Duodenal mucosa (tissue), 2 donors: ENCODE results near the gene DYSF.

ENCODE experiments used
- H3K27ac ChIP-seq: one replicate; pipeline ENCODE4 v1.7.0; 2013; ENCODE audit warnings: low read depth, low read length
- H3K27me3 ChIP-seq, 2 donors: one replicate each; pipeline ENCODE4 v1.7.0; 2013; ENCODE audit warnings: low read length in 2 of 2, control low read depth in 1 of 2; ENCODE audit not compliant: insufficient read depth in 2 of 2, control insufficient read depth in 1 of 2
- H3K36me3 ChIP-seq, 2 donors: one replicate each; pipeline ENCODE4 v1.7.0; 2013; ENCODE audit warnings: low read length in 2 of 2, control low read depth in 1 of 2; ENCODE audit not compliant: insufficient read depth in 2 of 2, control insufficient read depth in 1 of 2
- H3K4me1 ChIP-seq, 2 donors: one replicate each; pipeline ENCODE4 v1.7.0; 2013; ENCODE audit warnings: low read length in 2 of 2, control low read depth in 1 of 2; ENCODE audit not compliant: insufficient read depth in 2 of 2, control insufficient read depth in 1 of 2
- H3K4me3 ChIP-seq, 2 donors: one replicate each; pipeline ENCODE4 v1.7.0; 2013; ENCODE audit warnings: low read length in 2 of 2, low read depth in 1 of 2
- H3K9ac ChIP-seq, 2 donors: one replicate each; pipeline ENCODE4 v1.7.0; 2013; ENCODE audit warnings: low read length in 2 of 2, low read depth in 1 of 2
- H3K9me3 ChIP-seq, 2 donors: one replicate each; pipeline ENCODE4 v1.7.0; 2013; ENCODE audit warnings: low read length in 2 of 2, control low read depth in 1 of 2; ENCODE audit not compliant: control insufficient read depth in 1 of 2

The DYSF gene

GRCh38 chr2:71719520-71720282, 266.3 kb downstream of the DYSF start:
- Histone ChIP-seq H3K27me3 (no peaks in the 10 kb centered on the region), H3K4me3 (no peak overlapping the region), H3K9me3 (peaks cover 0 to 3% of the 10 kb centered on the region in 2 donors), H3K36me3 (no peaks in the 10 kb centered on the region), H3K4me1 (peaks cover 5 to 7% of the 10 kb centered on the region in 2 donors), H3K9ac (no peak overlapping the region), H3K27ac (no peak overlapping the region)

- H3K27me3 ChIP-seq, result no peaks in the 10 kb centered on the region
- H3K4me3 ChIP-seq, result no peak overlapping the region
- no peaks in the 10 kb centered on the region for H3K36me3 ChIP-seq
- peaks cover 0 to 3% of the 10 kb centered on the region in 2 donors for H3K9me3 ChIP-seq
- H3K9ac ChIP-seq, result no peak overlapping the region
- H3K27ac ChIP-seq, result no peak overlapping the region
- peaks cover 5 to 7% of the 10 kb centered on the region in 2 donors for H3K4me1 ChIP-seq
These were observed 266.9 kb downstream of the DYSF start for GRCh38 chr2:71720283-71720560.

- Histone ChIP-seq H3K9me3 (peaks cover 0 to 3% of the 10 kb centered on the region in 2 donors), H3K36me3 (no peaks in the 10 kb centered on the region), H3K4me3 (no peak overlapping the region), H3K9ac (no peak overlapping the region), H3K4me1 (peaks cover 5 to 7% of the 10 kb centered on the region in 2 donors), H3K27me3 (no peaks in the 10 kb centered on the region), H3K27ac (no peak overlapping the region)
These were observed 267.4 kb downstream of the DYSF start for GRCh38 chr2:71720596-71721361.

- H3K36me3 ChIP-seq, result no peaks in the 10 kb centered on the region
- no peak overlapping the region for H3K4me3 ChIP-seq
- peaks cover 4 to 5% of the 10 kb centered on the region in 2 donors for H3K4me1 ChIP-seq
- no peaks in the 10 kb centered on the region for H3K27me3 ChIP-seq
- peaks cover 0 to 3% of the 10 kb centered on the region in 2 donors for H3K9me3 ChIP-seq
- H3K27ac ChIP-seq, result no peak overlapping the region
- H3K9ac ChIP-seq, result no peak overlapping the region
These were observed 268.0 kb downstream of the DYSF start for GRCh38 chr2:71721362-71721665.

GRCh38 chr2:71721669-71722068, 268.3 kb downstream of the DYSF start:
- peaks cover 0 to 3% of the 10 kb centered on the region in 2 donors for H3K9me3 ChIP-seq
- H3K27me3 ChIP-seq, result no peaks in the 10 kb centered on the region
- H3K4me3 ChIP-seq, result no peak overlapping the region
- no peak overlapping the region for H3K27ac ChIP-seq
- no peak overlapping the region for H3K9ac ChIP-seq
- H3K4me1 ChIP-seq, result peaks cover 3 to 5% of the 10 kb centered on the region in 2 donors
- no peaks in the 10 kb centered on the region for H3K36me3 ChIP-seq

GRCh38 chr2:71722286-71722685, 268.9 kb downstream of the DYSF start:
- H3K4me1 ChIP-seq, result peaks cover 1 to 3% of the 10 kb centered on the region in 2 donors
- H3K27ac ChIP-seq, result no peak overlapping the region

GRCh38 chr2:71724793-71725192, 271.4 kb downstream of the DYSF start:
- Histone ChIP-seq H3K4me3 (no peak overlapping the region), H3K36me3 (no peaks in the 10 kb centered on the region), H3K9me3 (peaks cover 0 to 3% of the 10 kb centered on the region in 2 donors), H3K9ac (no peak overlapping the region), H3K27me3 (no peaks in the 10 kb centered on the region), H3K27ac (no peak overlapping the region), H3K4me1 (no peaks in the 10 kb centered on the region)

More at GRCh38 chr2:71722286-71722685, 268.9 kb downstream of the DYSF start:
- Histone ChIP-seq H3K9ac (no peak overlapping the region), H3K9me3 (peaks cover 0 to 3% of the 10 kb centered on the region in 2 donors), H3K4me3 (no peak overlapping the region), H3K36me3 (no peaks in the 10 kb centered on the region), H3K27me3 (no peaks in the 10 kb centered on the region)

GRCh38 chr2:71725836-71726235, 272.5 kb downstream of the DYSF start:
- no peaks in the 10 kb centered on the region for H3K27me3 ChIP-seq
- H3K36me3 ChIP-seq, result no peaks in the 10 kb centered on the region
- H3K4me1 ChIP-seq, result no peaks in the 10 kb centered on the region
- peaks cover 0 to 3% of the 10 kb centered on the region in 2 donors for H3K9me3 ChIP-seq
- H3K9ac ChIP-seq, result no peak overlapping the region
- H3K4me3 ChIP-seq, result no peak overlapping the region
- H3K27ac ChIP-seq, result no peak overlapping the region

GRCh38 chr2:71727562-71727961, 274.2 kb downstream of the DYSF start:
- Histone ChIP-seq H3K4me1 (no peaks in the 10 kb centered on the region), H3K36me3 (no peaks in the 10 kb centered on the region), H3K9ac (no peak overlapping the region), H3K9me3 (peaks cover 0 to 3% of the 10 kb centered on the region in 2 donors), H3K27me3 (no peaks in the 10 kb centered on the region), H3K27ac (no peak overlapping the region), H3K4me3 (no peak overlapping the region)

GRCh38 chr2:71728036-71728435, 274.7 kb downstream of the DYSF start:
- H3K27ac ChIP-seq, result no peak overlapping the region
- no peaks in the 10 kb centered on the region for H3K4me1 ChIP-seq
- H3K4me3 ChIP-seq, result no peak overlapping the region
- H3K36me3 ChIP-seq, result no peaks in the 10 kb centered on the region
- no peaks in the 10 kb centered on the region for H3K27me3 ChIP-seq
- peaks cover 0 to 3% of the 10 kb centered on the region in 2 donors for H3K9me3 ChIP-seq
- H3K9ac ChIP-seq, result no peak overlapping the region
